ENCODE results near the gene CD47.

The CD47 gene

DNA sequence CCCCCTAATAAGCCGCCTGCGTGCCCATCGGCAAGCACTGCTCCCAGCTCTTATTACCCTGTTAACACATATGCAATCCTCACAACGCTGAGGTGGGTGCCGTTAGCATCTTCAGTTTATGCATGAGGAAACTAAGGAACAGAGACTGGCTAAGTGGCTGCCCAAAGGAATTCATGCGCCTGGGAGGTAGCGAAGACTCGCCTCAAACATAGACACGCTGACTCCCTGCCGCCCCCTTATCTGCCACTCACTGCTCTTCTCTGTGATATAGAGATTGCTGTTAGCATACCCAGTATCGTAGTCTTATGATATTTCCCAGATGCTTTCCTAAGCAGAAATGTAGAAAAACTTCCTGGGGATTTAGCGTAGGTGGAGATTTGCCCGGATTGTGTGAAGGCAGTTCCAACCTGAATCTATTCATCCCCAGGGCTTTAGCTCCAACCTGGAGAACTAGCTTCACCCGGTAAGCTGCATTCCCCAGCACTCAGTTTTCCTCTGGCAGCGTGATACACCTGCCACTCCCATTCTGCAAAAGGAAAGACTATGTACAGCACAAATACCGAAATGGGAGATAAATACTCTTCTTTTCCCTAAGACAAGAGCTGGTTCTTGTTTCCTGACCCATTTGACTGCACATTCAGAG lies 23.7 kb upstream of the CD47 start:
- no peak for FAIRE-seq

DNA sequence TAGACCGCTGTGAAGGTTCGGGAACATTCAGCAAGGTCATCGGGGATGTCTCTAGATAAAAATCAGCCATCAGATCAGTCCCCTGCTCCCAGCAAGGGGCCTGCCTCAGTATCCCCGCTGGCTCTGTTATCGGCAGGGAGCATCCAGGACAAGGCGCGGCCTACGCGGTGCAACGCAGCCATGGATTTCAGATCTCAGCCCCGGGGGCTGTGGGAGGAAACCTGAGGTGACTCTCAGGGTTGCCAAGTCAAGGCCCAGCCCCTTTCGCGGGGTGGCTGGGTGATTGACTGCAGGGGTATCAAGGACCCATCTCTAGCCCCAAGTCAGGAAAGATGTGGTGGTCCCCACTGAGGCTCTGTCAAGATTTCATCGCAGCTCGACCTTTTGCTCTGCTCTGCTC lies 23.1 kb upstream of the CD47 start:
- FAIRE-seq = no peak

- FAIRE-seq = no peak
Observed at GRCh38 chr3:108110934-108111333, 20.1 kb upstream of the CD47 start.

- no peak for FAIRE-seq
Observed at GRCh38 chr3:108108416-108108815, 17.6 kb upstream of the CD47 start.

GRCh38 chr3:108106449-108106848 lies 15.6 kb upstream of the CD47 start:
- no peak for FAIRE-seq

GRCh38 chr3:108106031-108106430 lies 15.2 kb upstream of the CD47 start:
- no peak for FAIRE-seq

DNA sequence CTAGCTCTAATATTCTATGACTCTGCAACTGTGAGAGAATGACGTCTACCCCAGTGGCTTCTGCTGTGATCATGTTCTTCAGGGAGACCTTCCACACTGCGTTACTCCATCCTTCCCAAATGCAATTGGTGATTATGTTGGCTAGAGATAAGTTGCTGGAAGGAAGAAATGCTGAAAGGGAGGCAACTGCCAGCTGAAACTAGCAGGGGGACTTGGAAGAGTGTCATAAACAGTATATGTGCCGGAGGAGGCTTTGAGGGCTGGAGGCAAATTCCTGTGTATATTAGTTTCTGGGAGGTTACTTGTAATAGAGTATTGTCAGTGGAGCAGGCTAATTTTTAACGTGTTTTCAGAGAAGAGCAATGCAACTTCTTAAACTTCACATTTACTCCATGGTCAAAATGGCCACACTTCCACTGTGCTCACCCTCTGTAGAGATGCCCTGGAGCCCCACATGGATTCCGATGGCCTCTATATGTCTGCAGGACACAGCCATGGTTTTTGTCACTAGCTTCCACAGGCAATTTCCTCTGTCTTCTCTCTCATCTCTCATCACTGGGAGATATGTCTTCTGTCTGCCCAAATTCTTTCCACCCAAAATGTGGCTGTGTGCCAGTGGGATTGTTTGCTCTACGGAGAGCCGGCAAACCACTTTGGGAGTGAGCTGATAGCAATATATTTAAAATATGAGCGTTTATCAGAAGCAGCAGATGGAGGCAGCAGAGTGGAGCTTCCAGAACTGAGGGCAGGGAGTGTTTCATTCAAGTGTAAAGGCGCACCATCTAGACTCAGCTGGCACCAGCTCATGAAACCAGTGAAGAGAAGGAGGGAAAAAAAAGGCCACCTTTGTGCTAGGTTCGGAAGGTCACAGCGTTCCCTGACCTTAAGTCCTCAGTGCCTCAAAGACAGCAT lies 13.3 kb upstream of the CD47 start:
- FAIRE-seq = no peak

GRCh38 chr3:108103040-108103751 lies 12.4 kb upstream of the CD47 start:
- FAIRE-seq = no peak

GRCh38 chr3:108102420-108103039 lies 11.7 kb upstream of the CD47 start:
- no peak for FAIRE-seq

DNA sequence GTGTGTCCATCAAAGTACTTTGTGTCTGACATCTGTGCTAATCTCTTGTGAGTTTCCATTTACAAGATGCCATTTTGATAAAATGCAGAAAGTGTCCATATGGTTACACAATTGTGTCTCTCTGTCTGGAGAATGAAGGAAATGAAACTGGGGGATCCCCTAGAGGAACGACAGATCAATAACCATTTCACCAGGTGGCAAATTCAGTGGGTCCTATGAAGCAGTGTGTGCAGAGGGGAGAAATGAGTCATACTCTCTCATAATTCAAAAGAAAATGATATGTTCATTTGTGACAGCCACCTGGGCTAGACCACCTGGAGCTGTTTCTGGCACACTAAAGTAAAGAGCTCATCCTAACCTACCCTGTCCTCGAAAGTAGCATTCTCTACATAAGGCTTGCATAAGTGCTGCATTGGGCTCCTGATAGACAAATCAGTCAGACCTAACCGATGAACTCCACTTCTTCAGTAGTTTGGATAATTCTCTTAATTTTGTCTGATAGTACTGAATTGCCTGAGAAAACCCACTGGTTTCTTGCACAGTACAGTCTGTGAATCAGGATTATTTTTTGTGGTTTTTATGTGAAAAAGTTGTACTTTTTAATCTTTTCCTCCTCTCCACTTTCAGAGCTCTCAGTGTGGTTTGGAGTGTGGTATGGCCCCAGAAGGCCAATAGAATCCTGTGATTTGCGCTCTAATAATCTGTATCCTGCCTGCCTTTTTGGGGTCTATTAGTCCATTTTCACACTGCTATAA lies 10.3 kb upstream of the CD47 start:
- FAIRE-seq = no peak

- FAIRE-seq = no peak
Observed at GRCh38 chr3:108099679-108100428, 9.0 kb upstream of the CD47 start.

GRCh38 chr3:108099244-108099643 lies 8.4 kb upstream of the CD47 start:
- FAIRE-seq = no peak

GRCh38 chr3:108098003-108098370 lies 7.2 kb upstream of the CD47 start:
- FAIRE-seq = no peak

DNA sequence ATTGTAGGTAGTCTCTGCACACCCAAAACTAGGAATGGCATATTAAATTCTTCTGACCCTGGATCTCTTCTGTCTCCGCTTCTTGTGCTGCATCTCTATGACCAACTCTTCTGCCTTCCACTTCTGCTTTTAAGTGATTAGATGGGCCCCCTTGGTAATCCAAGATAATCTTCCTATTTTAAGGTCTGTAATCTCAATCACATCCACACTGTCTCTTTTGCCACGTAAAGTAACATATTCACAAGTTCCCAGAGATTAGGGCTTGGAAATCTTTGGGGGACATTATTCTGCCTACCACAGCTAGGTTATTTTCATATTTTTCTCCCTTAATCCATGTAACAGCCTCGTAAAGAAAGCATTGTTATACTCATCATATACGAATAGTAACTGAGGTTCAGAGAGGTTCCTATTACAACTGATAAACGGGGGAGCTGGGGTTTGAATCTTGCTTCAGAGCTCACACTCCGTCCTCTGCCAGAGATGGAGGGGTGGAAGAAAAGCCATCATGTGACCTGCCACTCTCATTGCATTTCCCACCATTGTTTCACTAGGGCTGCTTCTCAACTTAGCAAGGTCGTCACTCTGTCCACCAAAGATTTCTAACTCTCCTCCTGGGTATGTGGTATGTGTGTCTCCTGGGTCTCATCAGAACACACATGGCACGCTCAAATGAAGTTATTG lies 6.6 kb upstream of the CD47 start:
- no peak for FAIRE-seq

GRCh38 chr3:108096532-108097321 lies 5.9 kb upstream of the CD47 start:
- no peak for FAIRE-seq

GRCh38 chr3:108093616-108094015 lies 2.8 kb upstream of the CD47 start:
- no peak for FAIRE-seq

DNA sequence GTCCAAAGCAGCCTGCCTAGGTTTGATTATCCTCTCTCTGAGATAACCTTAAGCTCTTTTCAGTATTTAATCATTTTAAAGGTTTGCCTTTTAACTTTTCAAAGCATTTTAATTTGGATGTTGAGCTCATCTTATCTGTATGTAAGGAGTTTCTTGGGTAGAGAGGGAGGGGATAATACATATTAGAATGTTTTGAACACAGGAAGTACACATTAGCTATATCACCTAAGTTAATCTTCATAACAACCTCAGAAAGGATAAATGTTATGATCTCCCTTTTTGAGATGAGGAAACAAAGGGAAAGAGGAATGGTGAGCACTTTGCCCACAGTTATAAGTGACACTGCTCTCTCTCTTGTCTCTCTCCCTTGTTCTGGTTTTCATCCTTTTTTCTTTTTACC lies 2.2 kb upstream of the CD47 start:
- no peak for FAIRE-seq

- no peak for FAIRE-seq
Observed at GRCh38 chr3:108092501-108092900, 1.7 kb upstream of the CD47 start.

- no peak for FAIRE-seq
Observed at GRCh38 chr3:108091498-108092250, 843 bp upstream of the CD47 start.
